ENCODE measurements around the gene ASCC1. TPM values are rescaled to one million over a fixed set of nuclear protein-coding genes. Genes with fewer than 3 reads are reported as not detected.

Gene ASCC1
- total RNA-seq, 8 experiments from 2014 or later = 28.1 to 51.0 (median 37.3) TPM

DNA sequence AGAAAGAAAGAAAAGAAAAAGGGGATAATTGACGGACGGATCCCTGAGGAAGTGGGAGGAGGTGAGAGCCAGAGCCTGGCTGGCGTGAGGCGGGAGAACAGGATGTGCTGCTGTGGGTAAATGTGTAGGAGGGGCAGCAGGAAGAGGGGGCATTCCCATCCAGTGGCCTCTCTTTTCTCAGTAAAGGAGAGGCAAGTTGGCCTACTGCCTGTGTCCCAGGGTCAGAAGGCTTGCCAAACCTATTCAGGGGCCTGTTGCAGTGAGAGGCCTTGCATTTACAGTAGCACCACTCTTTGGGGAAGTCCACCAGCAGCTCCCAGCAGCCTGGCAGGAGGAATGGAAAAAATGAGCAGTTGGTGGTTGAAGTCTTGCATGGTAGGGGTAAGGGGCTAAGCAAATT lies 26.6 kb upstream of the ASCC1 start:
- Histone ChIP-seq H3K4me1 (replicated peaks in 1 of 2) (peaks cover 0 to 16% of the 10 kb centered on the region in 2 donors), H3K4me3 (no peak overlapping the region), H3K27ac (no peak overlapping the region)
- in situ Hi-C loops (cut with MboI; ENCODE audit: low pct_unique_long_range_greater_than_20kb in 2 of 9, low sequenced_read_pairs in 9 of 9, unreplicated experiment in 9 of 9) = loop anchor here in 1 of 9 experiments (25.0 kb wide), 1 partner anchor 95 kb away; no protein-coding TSS in a partner anchor
- ATAC-seq (replicated peaks in 6 of 8) = peak in 1 of 8 experiments; percentile 9
- 86 to 100% (median 91%) methylated on average over 2 to 4 of the region's 4 CpGs; no CpG with 5 or more reads in 4 of the 10 experiments for WGBS, 10 experiments

DNA sequence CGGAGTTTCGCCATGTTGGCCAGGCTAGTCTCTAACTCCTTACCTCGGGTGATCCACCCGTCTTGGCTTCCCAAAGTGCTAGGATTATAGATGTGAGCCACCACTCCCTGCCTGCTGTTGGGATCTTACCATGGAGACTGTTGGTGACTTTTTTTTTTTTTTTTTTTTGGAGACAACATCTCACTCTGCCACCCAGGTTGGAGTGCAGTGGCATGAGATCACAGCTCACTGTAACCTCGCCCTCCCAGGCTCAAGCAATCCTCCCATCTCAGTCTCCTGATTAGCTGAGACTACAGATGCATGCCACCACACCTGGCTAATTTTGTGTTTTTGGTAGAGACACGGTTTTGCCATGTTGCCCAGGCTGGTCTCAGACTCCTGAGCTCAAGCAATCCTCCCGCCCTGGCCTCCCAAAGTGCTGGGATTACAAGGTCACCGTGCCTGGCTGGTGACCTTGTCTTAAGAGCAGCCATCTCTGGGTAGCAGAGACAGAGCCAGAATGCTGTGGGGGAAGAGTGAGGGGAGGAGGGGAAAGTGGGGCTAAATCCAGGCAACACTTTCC lies 25.7 kb upstream of the ASCC1 start:
- ATAC-seq (replicated peaks in 6 of 8) = no peak
- Histone ChIP-seq H3K4me1 (replicated peaks in 1 of 2) (peaks cover 0 to 14% of the 10 kb centered on the region in 2 donors), H3K27ac (no peak overlapping the region), H3K4me3 (no peak overlapping the region)
- in situ Hi-C loops (cut with MboI; ENCODE audit: low pct_unique_long_range_greater_than_20kb in 2 of 9, low sequenced_read_pairs in 9 of 9, unreplicated experiment in 9 of 9) = loop anchor here in 1 of 9 experiments (25.0 kb wide), 1 partner anchor 96 kb away; no protein-coding TSS in a partner anchor
- WGBS, 10 experiments = 83 to 93% methylated on average over 1 to 3 of the region's 8 CpGs; no CpG with 5 or more reads in 8 of the 10 experiments

DNA sequence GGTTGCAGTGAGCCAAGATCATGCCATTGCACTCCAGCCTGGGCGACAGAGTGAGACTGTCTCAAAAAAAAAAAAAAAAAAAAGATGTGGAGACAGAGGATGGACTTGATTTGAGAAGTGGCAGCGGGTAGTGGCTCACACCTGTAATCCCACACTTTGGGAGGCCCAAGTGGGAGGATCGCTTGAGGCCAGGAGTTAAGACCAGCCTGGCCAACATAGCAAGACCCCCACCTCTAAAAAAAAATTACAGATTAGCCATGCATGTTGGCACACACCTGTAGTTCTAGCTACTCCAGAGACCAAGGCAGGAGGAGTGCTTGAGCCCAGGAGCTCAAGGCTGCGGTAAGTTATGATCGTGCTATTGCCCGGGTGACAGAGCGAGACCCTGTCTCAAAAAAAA lies 24.3 kb upstream of the ASCC1 start:
- WGBS, 10 experiments = 60 to 100% (median 93%) methylated on average over 1 to 6 of the region's 7 CpGs; no CpG with 5 or more reads in 5 of the 10 experiments
- H3K4me1 ChIP-seq (replicated peaks in 1 of 2) = peaks cover 0 to 14% of the 10 kb centered on the region in 2 donors
- in situ Hi-C loops (cut with MboI; ENCODE audit: low pct_unique_long_range_greater_than_20kb in 2 of 9, low sequenced_read_pairs in 9 of 9, unreplicated experiment in 9 of 9) = loop anchor here in 1 of 9 experiments (25.0 kb wide), 1 partner anchor 97 kb away; no protein-coding TSS in a partner anchor
- no peak overlapping the region for H3K27ac ChIP-seq
- H3K4me3 ChIP-seq = no peak overlapping the region
- ATAC-seq (replicated peaks in 6 of 8) = no peak

DNA sequence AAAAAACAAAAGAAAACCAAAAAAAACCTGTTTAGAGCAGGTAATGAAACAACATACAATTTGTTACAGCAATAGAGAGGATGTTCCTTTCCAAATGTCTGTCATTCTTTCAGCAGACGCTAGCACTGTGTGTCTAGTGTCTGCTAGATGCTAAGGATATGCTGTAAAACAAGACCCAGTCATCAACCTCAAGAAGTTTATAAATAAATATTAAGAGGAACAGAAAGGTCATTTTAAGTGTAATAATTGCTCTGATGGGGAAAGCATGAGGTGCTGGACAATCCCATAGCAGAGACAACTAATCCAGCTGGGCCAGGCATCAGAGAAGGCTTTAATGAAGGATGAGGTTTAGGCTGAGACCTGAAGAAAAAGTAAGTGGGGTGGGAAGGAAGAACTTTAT lies 23.3 kb upstream of the ASCC1 start:
- H3K27ac ChIP-seq = no peak overlapping the region
- in situ Hi-C loops (cut with MboI; ENCODE audit: low pct_unique_long_range_greater_than_20kb in 2 of 9, low sequenced_read_pairs in 9 of 9, unreplicated experiment in 9 of 9) = loop anchor here in 1 of 9 experiments (25.0 kb wide), 1 partner anchor 98 kb away; no protein-coding TSS in a partner anchor
- ATAC-seq (replicated peaks in 6 of 8) = no peak
- no peak overlapping the region for H3K4me3 ChIP-seq
- H3K4me1 ChIP-seq (replicated peaks in 1 of 2) = peaks cover 0 to 6% of the 10 kb centered on the region in 2 donors
- WGBS, 10 experiments = 63 to 100% (median 83%) methylated on average over 1 of the region's 1 CpG; no CpG with 5 or more reads in 5 of the 10 experiments

DNA sequence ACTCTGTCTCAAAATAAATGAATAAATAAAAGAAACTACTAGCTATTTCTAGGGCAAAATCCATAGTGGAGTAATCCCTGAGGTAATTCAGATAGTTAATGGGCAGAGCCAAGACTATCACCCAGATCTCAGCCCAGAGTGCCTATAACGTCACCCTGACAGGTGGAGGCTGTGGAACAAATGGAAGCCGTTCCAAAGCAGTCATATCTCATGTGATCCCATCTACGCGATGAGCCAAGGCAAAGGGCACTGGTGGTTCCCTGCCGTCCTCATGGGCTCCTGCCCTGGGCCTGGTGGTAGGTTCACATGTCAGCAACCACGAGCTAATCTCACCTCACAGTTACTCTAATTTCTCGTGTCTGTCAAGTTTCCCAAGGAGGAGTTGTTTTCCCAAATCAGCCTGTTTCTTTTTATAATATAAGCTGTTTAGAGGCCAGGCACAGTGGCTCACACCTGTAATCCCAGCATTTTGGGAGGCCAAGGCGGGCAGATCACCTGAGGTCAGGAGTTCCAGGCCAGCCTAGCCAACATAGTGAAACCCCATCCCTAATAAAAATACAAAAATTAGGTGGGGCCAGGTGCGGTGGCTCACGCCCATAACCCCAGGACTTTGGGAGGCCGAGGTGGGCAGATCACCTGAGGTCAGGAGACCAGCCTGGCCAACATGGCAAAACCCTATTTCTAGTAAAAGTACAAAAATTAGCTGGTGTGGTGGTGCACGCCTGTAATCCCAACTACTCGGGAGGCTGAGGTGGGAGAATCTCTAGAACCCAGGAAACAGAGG lies 22.5 kb upstream of the ASCC1 start:
- no peak for ATAC-seq (replicated peaks in 6 of 8)
- Histone ChIP-seq H3K27ac (no peak overlapping the region), H3K4me1 (replicated peaks in 1 of 2) (no peaks in the 10 kb centered on the region), H3K4me3 (no peak overlapping the region)
- in situ Hi-C loops (cut with MboI; ENCODE audit: low pct_unique_long_range_greater_than_20kb in 2 of 9, low sequenced_read_pairs in 9 of 9, unreplicated experiment in 9 of 9) = loop anchor here in 1 of 9 experiments (25.0 kb wide), 1 partner anchor 99 kb away; no protein-coding TSS in a partner anchor
- WGBS, 10 experiments = 92 to 100% (median 100%) methylated on average over 1 to 12 of the region's 13 CpGs; no CpG with 5 or more reads in 2 of the 10 experiments

DNA sequence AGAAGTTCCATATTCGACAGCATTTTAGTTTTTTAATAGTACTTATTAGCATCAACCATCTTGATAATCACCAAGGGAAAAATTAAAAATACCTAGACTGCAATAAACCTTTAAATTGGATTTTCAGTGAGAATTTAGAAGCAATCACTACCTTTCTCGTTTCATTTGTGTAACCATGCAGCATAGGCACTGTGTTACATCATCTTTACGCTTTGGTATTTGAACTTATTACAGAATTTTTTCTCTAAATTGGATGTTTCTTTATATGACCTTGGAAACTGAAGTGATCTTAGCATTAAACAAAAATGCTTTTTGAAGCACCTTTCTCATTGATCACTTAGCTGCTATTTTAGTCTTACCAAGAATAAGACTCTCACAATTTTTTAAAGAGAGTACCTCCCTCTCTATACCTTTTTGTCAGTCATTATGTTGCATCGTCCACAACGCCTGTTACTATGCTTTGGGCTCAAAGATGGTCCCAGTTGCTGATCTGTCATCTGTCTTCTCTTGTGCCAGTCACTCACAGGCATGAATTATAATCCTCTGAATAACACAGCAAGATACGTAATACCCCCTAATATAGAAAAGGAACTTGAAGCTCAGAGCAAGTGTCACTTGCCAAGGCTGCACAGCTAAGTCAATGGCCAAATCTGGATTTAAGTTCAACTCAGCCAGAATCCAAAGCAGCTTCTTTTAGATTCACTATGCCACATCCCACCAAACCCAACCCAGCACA lies 19.6 kb upstream of the ASCC1 start:
- in situ Hi-C loops (cut with MboI; ENCODE audit: low pct_unique_long_range_greater_than_20kb in 2 of 9, low sequenced_read_pairs in 9 of 9, unreplicated experiment in 9 of 9) = loop anchor here in 1 of 9 experiments (25.0 kb wide), 1 partner anchor 102 kb away; no protein-coding TSS in a partner anchor
- Histone ChIP-seq H3K4me1 (replicated peaks in 1 of 2) (no peaks in the 10 kb centered on the region), H3K27ac (no peak overlapping the region), H3K4me3 (no peak overlapping the region)
- 78 to 100% (median 92%) methylated on average over 2 to 6 of the region's 6 CpGs for WGBS, 10 experiments
- ATAC-seq (replicated peaks in 6 of 8) = no peak

DNA sequence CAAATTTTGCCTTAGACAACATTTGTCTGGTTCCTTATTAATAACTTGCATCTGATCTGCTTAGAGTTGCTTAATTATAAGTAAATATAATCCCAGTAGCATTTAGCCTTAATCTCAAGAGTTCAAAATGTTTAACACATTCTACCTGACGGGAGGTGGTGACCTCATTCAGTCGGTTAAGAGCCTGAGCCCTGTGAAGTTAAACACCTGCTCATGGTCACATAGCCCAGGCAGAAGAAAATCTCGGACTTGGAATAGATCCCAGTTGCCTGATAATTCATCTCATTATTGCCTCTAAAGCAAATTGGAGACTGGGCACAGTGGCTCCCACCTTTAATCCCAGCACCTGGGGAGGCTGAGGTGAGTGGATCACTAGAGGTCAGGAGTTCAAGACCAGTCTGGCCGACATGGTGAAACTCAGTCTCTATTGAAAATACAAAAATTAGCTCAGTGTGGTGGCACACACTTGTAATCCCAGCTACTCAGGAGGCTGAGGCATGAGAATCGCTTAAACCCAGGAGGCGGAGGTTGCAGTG lies 18.6 kb upstream of the ASCC1 start:
- WGBS, 10 experiments = 81 to 100% (median 99%) methylated on average over 1 to 6 of the region's 6 CpGs; no CpG with 5 or more reads in 2 of the 10 experiments
- in situ Hi-C loops (cut with MboI; ENCODE audit: low pct_unique_long_range_greater_than_20kb in 2 of 9, low sequenced_read_pairs in 9 of 9, unreplicated experiment in 9 of 9) = loop anchor here in 1 of 9 experiments (25.0 kb wide), 1 partner anchor 103 kb away; no protein-coding TSS in a partner anchor
- Histone ChIP-seq H3K4me3 (no peak overlapping the region), H3K27ac (no peak overlapping the region), H3K4me1 (replicated peaks in 1 of 2) (peaks cover 0 to under 1% of the 10 kb centered on the region in 2 donors)
- ATAC-seq (replicated peaks in 6 of 8) = no peak

DNA sequence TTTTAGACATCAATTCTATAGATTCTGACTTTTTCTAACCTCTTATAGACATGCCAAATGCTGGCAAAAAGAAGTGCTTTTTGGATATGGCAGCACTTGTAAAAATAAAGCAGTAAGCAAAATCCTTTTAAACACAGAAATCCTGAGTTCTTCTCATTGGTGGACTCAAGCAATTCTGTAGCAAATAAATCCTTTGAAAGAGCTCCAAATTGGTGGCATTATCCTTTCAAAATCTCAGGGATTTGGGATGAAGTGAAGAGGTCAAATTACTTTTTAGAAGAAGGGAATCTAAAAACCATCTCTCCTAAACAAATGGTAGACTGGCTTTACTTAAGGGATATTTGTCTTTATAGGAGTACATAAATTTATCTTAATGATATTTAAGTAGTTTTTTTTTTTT lies 17.5 kb upstream of the ASCC1 start:
- Histone ChIP-seq H3K27ac (no peak overlapping the region), H3K4me3 (no peak overlapping the region), H3K4me1 (replicated peaks in 1 of 2) (peaks cover 0 to 11% of the 10 kb centered on the region in 2 donors)
- in situ Hi-C loops (cut with MboI; ENCODE audit: low pct_unique_long_range_greater_than_20kb in 2 of 9, low sequenced_read_pairs in 9 of 9, unreplicated experiment in 9 of 9) = loop anchor here in 1 of 9 experiments (25.0 kb wide), 1 partner anchor 104 kb away; no protein-coding TSS in a partner anchor
- no peak for ATAC-seq (replicated peaks in 6 of 8)

DNA sequence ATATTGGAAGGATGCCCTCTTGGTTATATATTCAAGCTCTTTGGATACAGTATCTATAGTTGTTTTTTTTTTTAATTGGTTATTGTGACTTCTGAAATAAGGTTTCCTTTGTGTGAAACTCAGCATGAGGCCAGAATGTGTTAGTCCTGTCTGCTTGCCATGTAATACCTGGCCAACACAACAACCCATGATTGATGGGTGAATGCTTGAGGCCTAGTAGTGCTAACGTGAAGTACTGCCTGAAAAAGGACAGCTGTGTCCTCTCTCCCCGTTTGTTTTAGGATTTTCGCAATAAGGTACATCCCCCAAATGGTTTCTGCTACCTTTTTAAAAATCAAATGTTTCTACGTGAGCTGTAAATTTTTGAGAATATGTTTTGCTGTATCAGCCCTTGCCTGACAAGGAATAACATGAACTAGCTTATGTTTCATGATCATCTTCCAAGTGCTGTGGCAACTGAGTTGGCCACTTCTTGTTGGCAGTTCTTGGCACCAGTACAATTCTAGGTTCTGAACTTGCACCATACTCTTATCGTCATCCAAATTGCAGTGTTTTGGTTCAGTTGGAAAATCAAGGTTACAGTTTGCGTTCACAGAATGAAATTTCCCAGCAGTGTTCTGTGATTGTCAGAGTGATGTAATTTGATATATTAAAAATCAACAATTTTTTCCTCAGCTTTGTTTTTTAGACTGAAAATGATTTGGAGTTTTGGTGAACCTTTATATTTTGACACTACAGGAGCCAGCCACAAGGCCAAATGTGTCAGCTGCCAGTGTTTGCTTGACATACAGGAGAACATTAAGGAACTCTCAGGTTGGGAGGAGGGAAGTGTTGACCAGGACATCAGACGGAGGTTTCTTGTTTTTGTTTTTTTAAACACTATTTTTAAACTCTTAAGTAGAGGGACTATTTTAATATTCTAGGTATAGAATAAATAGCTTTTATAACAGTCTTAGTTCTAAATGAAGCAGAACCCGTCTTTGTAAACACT lies 13.5 kb upstream of the ASCC1 start:
- Histone ChIP-seq H3K27ac (no peak overlapping the region), H3K4me1 (replicated peaks in 1 of 2) (peaks cover 6 to 21% of the 10 kb centered on the region in 2 donors), H3K4me3 (no peak overlapping the region)
- WGBS, 10 experiments = 70 to 100% (median 89%) methylated on average over 1 to 8 of the region's 8 CpGs
- peak in 1 of 8 experiments; percentile 27 for ATAC-seq (replicated peaks in 6 of 8)
- in situ Hi-C loops (cut with MboI; ENCODE audit: low pct_unique_long_range_greater_than_20kb in 2 of 9, low sequenced_read_pairs in 9 of 9, unreplicated experiment in 9 of 9) = loop anchor here in 1 of 9 experiments (25.0 kb wide), 1 partner anchor 108 kb away; no protein-coding TSS in a partner anchor

DNA sequence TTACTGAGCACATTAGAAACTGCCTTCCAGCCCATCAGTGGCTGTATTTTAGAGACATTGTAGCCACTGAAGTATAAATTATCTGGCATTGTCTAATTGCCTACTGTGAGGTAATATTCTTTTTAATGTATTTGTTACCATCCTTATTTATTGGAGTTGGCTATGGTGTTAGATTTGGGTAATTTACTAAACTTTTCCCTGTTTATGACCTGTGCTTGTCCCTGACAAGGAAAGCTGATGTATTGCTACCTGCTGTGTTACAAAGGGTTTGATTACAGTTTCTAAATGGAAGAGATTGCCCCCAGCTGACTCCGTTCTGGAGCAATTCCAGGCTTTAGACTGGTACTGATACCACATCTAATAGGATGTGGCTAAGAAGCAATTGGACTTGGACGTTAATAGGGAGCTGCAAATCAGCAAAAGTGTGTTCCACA lies 12.3 kb upstream of the ASCC1 start:
- WGBS, 10 experiments = 40 to 80% (median 71%) methylated on average over 2 of the region's 2 CpGs; no CpG with 5 or more reads in 6 of the 10 experiments
- H3K27ac ChIP-seq = peak overlapping the region in 1 of 2 donors; percentile 22
- ATAC-seq (replicated peaks in 6 of 8) = peak in 2 of 8 experiments; percentile 19 to 37
- H3K4me1 ChIP-seq (replicated peaks in 1 of 2) = peaks cover 6 to 21% of the 10 kb centered on the region in 2 donors
- H3K4me3 ChIP-seq = no peak overlapping the region
- in situ Hi-C loops (cut with MboI; ENCODE audit: low pct_unique_long_range_greater_than_20kb in 2 of 9, low sequenced_read_pairs in 9 of 9, unreplicated experiment in 9 of 9) = loop anchor here in 1 of 9 experiments (25.0 kb wide), 1 partner anchor 109 kb away; no protein-coding TSS in a partner anchor

DNA sequence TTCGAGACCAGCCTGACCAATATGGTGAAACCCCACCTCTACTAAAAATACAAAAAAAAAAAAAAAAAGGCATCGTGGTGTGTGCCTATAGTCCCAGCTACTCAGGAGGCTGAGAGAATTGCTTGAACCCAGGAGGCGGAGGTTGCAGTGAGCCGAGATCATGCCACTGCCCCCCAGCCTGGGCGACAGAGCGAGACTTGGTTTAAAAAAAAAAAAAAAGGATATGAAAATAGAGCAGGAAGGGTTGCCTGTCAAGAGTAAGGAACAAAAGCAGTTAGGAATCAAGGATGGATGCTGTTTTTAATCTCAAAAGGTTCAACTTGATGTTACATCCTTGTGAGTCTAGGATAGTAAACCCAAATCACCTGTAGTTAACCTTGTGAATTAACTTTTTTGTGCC lies 11.8 kb upstream of the ASCC1 start:
- no peak for ATAC-seq (replicated peaks in 6 of 8)
- 52 to 100% (median 81%) methylated on average over 2 to 6 of the region's 6 CpGs; no CpG with 5 or more reads in 1 of the 10 experiments for WGBS, 10 experiments
- in situ Hi-C loops (cut with MboI; ENCODE audit: low pct_unique_long_range_greater_than_20kb in 2 of 9, low sequenced_read_pairs in 9 of 9, unreplicated experiment in 9 of 9) = loop anchor here in 1 of 9 experiments (25.0 kb wide), 1 partner anchor 109 kb away; no protein-coding TSS in a partner anchor
- Histone ChIP-seq H3K4me3 (no peak overlapping the region), H3K4me1 (replicated peaks in 1 of 2) (peaks cover 6 to 21% of the 10 kb centered on the region in 2 donors), H3K27ac (no peak overlapping the region)
